Endothelial cell of umbilical vein (primary cell): ENCODE data around the gene COLQ. TPM values are rescaled to one million over a fixed set of nuclear protein-coding genes. Genes with fewer than 3 reads are reported as not detected.

Experiments used
- BruUV-seq: library from RNA; stranded (reverse); fragments of 400-500 nt; replicated peaks from 2 replicates; lab custom pipeline; 2021; lab: Mats Ljungman, UMichigan
- CTCF ChIA-PET: fragments of 300-600, 350-600 bp; sonication (Branson Sonifier 250); formaldehyde crosslinking; loops from one replicate; lab custom pipeline; 2021; ENCODE audit warnings: antibody characterized with exemption, inconsistent platforms; lab: Charles Lee
- POLR2A ChIA-PET: fragments of 300-600, 350-600 bp; sonication (Branson Sonifier 250); formaldehyde crosslinking; loops from one replicate; lab custom pipeline; 2021; ENCODE audit warnings: antibody characterized with exemption, inconsistent platforms; lab: Charles Lee
- DNase-seq: peaks from one replicate; pipeline ENCODE4 v3.0.0-alpha.2; 2011; ENCODE audit warnings: low read depth, low spot score
- FAIRE-seq: peaks from 2 replicates; lab custom pipeline; 2011; peaks lifted over from hg19 to GRCh38; lab: Jason Lieb, UNC
- H2AFZ ChIP-seq: 2 replicates; pipeline ENCODE4 v1.6.0; 2012; ENCODE audit warnings: low read depth, low read length, control low read depth, inconsistent platforms
- H3K27ac ChIP-seq: 2 replicates; pipeline ENCODE4 v1.5.1; 2011; ENCODE audit warnings: low read depth, mild to moderate bottlenecking, control low read depth, low read length, moderate library complexity; ENCODE audit not compliant: insufficient read depth
- H3K27me3 ChIP-seq, 2 experiments: 2 replicates each; pipeline versions ENCODE4 v1.6.0 to v1.6.1; 2011; ENCODE audit warnings: low read length in 2 of 2, mixed read lengths in 1 of 2; ENCODE audit not compliant: control insufficient read depth in 2 of 2, insufficient read depth in 2 of 2
- H3K36me3 ChIP-seq, 2 experiments: 2 replicates in 1 of 2; 3 replicates in 1 of 2; pipeline ENCODE4 v1.5.1; 2011; ENCODE audit warnings: low read length in 2 of 2, mild to moderate bottlenecking in 1 of 2, moderate library complexity in 1 of 2; ENCODE audit not compliant: control insufficient read depth in 2 of 2, insufficient read depth in 2 of 2; ENCODE audit errors: extremely low read depth in 1 of 2
- H3K4me1 ChIP-seq: 3 replicates; pipeline ENCODE4 v1.5.1; 2011; ENCODE audit warnings: mild to moderate bottlenecking, low read length; ENCODE audit not compliant: control insufficient read depth, insufficient read depth; ENCODE audit errors: extremely low read depth
- H3K4me2 ChIP-seq: 2 replicates; pipeline ENCODE4 v1.6.1; 2011; ENCODE audit warnings: low read length, control low read depth, mixed read lengths; ENCODE audit not compliant: insufficient read depth
- H3K4me3 ChIP-seq, 3 experiments: fragments of 200-600 bp in 1 of 3; sonication (generic), shearing (Covaris generic) in 1 of 3; replicated peaks in 1 of 3; 2 replicates each; pipeline ENCODE4 v1.5.1; 2011 to 2016; ENCODE audit warnings: control low read depth in 3 of 3, low read length in 3 of 3, mild to moderate bottlenecking in 2 of 3, inconsistent platforms in 1 of 3, low read depth in 1 of 3, moderate library complexity in 1 of 3; ENCODE audit not compliant: insufficient read depth in 1 of 3
- H3K79me2 ChIP-seq: 2 replicates; pipeline ENCODE4 v1.6.0; 2012; ENCODE audit warnings: low read length, inconsistent platforms; ENCODE audit not compliant: control insufficient read depth, insufficient read depth
- H3K9ac ChIP-seq: replicated peaks from 2 replicates; pipeline ENCODE3; 2011; ENCODE audit warnings: low read length, control low read depth; ENCODE audit not compliant: insufficient read depth; ENCODE audit errors: extremely low read depth
- H3K9me1 ChIP-seq: replicated peaks from 3 replicates; pipeline ENCODE4 v1.6.0; 2011; ENCODE audit warnings: mild to moderate bottlenecking, low read length; ENCODE audit not compliant: control insufficient read depth, insufficient read depth; ENCODE audit errors: extremely low read depth
- H3K9me3 ChIP-seq: replicated peaks from 2 replicates; pipeline ENCODE4 v1.5.1; 2012; ENCODE audit warnings: low read length, inconsistent platforms; ENCODE audit not compliant: control insufficient read depth, insufficient read depth
- H4K20me1 ChIP-seq: replicated peaks from 2 replicates; pipeline ENCODE3; 2011; ENCODE audit warnings: mild to moderate bottlenecking, low read length; ENCODE audit not compliant: control insufficient read depth, insufficient read depth; ENCODE audit errors: extremely low read depth
- EZH2 ChIP-seq: IDR thresholded peaks from 2 replicates; pipeline ENCODE4 v1.6.1; 2012; ENCODE audit warnings: borderline replicate concordance, low read depth, mild to moderate bottlenecking, moderate library complexity, low read length, inconsistent platforms; ENCODE audit not compliant: severe bottlenecking
- FOS ChIP-seq: IDR thresholded peaks from 2 replicates; pipeline ENCODE4 v1.6.1; 2011; ENCODE audit warnings: mild to moderate bottlenecking, low read length, moderate library complexity, borderline replicate concordance; ENCODE audit not compliant: insufficient read depth
- GATA2 ChIP-seq: IDR thresholded peaks from 2 replicates; pipeline ENCODE4 v1.7.0; 2011; ENCODE audit warnings: low read depth, mild to moderate bottlenecking, moderate library complexity, mixed read lengths, low read length; ENCODE audit not compliant: insufficient read length, insufficient read depth
- JUN ChIP-seq: IDR thresholded peaks from 2 replicates; pipeline ENCODE4 v1.6.1; 2011; ENCODE audit warnings: borderline replicate concordance, low read depth; ENCODE audit not compliant: insufficient read length, insufficient read depth
- MYC ChIP-seq: IDR thresholded peaks from one replicate; pipeline ENCODE4 v1.6.1; 2011; ENCODE audit warnings: mild to moderate bottlenecking, low read depth, low read length
- POLR2A ChIP-seq: IDR thresholded peaks from 2 replicates; pipeline ENCODE4 v1.6.1; 2012; ENCODE audit warnings: low read depth, mild to moderate bottlenecking, control low read depth, low read length
- POLR2AphosphoS5 ChIP-seq: IDR thresholded peaks from 2 replicates; pipeline ENCODE4 v1.6.1; 2012; ENCODE audit warnings: low read depth, mild to moderate bottlenecking, control low read depth, low read length, moderate library complexity; ENCODE audit not compliant: insufficient read depth
- dilution Hi-C: fragments of 300-500 bp; cut with MboI; formaldehyde crosslinking; loops from one replicate; pipeline ENCODE4 v1.15.0; 2019; ENCODE audit warnings: low sequenced_read_pairs; ENCODE audit not compliant: extremely low pct_ligation_motif_present
- intact Hi-C: fragments of 100-400 bp; cut with micrococcal nuclease; formaldehyde crosslinking; loops from one replicate; pipeline ENCODE4 v1.10.0; 2022
- polyA plus RNA-seq, 4 experiments: library from polyadenylated mRNA; depleted of rRNA in 3 of 4; stranded (reverse) in 3 of 4; unstranded in 1 of 4; fragments of >200 nt; gene quantifications; 2 replicates each; pipeline versions ENCODE4 v1.2.1 to v1.2.3, GENCODE V29; 2011 to 2012; ENCODE audit warnings: missing spikeins in 1 of 4
- total RNA-seq: library from RNA; stranded (reverse); gene quantifications from 2 replicates; pipeline ENCODE4 v1.2.3, GENCODE V29; 2021
- TF ChIP-seq, protein P1 (sequence below): IDR thresholded peaks from 2 replicates; pipeline ENCODE4 v1.6.1; 2011; ENCODE audit not compliant: insufficient read depth, insufficient read length
- TF ChIP-seq, protein P2 (sequence below), 2 donors: IDR thresholded peaks; 1 replicate in 1 of 2; 2 replicates in 1 of 2; pipeline ENCODE4 v1.5.1; 2011; ENCODE audit warnings: low read length in 2 of 2, mild to moderate bottlenecking in 2 of 2, moderate library complexity in 2 of 2, control low read depth in 1 of 2, inconsistent platforms in 1 of 2, low read depth in 1 of 2; ENCODE audit not compliant: insufficient read depth in 1 of 2; ENCODE audit errors: extremely low read depth in 1 of 2

COLQ gene
- total and polyA plus RNA-seq, 2 donors (not counting 3 experiments of a cell fraction or from before 2014, with no cell fraction given): 2.0 to 2.3 TPM

DNA sequence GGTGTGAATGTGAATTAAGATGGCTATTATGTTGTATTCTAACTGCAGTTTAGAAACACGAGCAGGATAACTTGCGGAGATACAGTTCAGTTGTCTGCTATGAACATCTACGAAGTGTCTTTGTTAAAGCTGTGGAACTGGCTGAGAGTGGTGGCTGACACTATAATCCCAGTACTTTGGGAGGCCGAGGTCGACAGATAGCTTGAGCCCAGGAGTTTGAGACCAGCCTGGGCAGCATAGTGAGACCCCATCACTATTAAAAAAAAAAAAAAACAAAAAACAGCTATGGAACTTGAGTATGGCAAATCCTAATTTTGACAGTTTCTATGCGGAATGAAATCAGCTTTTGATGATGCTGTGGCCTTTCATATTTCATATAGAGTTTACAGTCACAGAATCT is 92.4 kb downstream of the COLQ start:
- CTCF ChIA-PET: interaction anchor here (1.0 to 2.2 kb wide), 2 partner anchors 24 to 161 kb away, joined by 3 to 8 read pairs; no protein-coding TSS in a partner anchor
- Histone ChIP-seq H3K27me3 (no peaks in the 10 kb centered on the region), H3K9me1 (no peaks in the 10 kb centered on the region), H3K9me3 (no peaks in the 10 kb centered on the region), H3K79me2 (peaks cover 47% of the 10 kb centered on the region), H3K4me3 (peak overlapping the region in 1 of 3 experiments; percentile 86), H4K20me1 (no peaks in the 10 kb centered on the region), H3K27ac (no peak overlapping the region), H3K4me1 (peaks cover 17% of the 10 kb centered on the region), H3K4me2 (peak overlapping the region; percentile 95), H2AFZ (no peak overlapping the region), H3K36me3 (peaks cover 3 to 5% of the 10 kb centered on the region in 2 experiments), H3K9ac (no peak overlapping the region)
- POLR2A ChIA-PET: no interaction called here
- dilution Hi-C loops (no loop called here), intact Hi-C loops (loop anchor here (5.0 kb wide), 1 partner anchor 383 kb away; no protein-coding TSS in a partner anchor)
- peak; percentile 56 for FAIRE-seq
- BruUV-seq: no TSS peak
- DNase-seq: no peak
- no peak for TF ChIP-seq POLR2AphosphoS5
- TF ChIP-seq GATA2: no peak
- TF ChIP-seq MYC: no peak
- TF ChIP-seq, protein P1, sequence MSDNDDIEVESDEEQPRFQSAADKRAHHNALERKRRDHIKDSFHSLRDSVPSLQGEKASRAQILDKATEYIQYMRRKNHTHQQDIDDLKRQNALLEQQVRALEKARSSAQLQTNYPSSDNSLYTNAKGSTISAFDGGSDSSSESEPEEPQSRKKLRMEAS: no peak
- TF ChIP-seq EZH2: no peak
- no peak for TF ChIP-seq FOS
- TF ChIP-seq, protein P2, sequence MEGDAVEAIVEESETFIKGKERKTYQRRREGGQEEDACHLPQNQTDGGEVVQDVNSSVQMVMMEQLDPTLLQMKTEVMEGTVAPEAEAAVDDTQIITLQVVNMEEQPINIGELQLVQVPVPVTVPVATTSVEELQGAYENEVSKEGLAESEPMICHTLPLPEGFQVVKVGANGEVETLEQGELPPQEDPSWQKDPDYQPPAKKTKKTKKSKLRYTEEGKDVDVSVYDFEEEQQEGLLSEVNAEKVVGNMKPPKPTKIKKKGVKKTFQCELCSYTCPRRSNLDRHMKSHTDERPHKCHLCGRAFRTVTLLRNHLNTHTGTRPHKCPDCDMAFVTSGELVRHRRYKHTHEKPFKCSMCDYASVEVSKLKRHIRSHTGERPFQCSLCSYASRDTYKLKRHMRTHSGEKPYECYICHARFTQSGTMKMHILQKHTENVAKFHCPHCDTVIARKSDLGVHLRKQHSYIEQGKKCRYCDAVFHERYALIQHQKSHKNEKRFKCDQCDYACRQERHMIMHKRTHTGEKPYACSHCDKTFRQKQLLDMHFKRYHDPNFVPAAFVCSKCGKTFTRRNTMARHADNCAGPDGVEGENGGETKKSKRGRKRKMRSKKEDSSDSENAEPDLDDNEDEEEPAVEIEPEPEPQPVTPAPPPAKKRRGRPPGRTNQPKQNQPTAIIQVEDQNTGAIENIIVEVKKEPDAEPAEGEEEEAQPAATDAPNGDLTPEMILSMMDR (IDR thresholded peaks at IDR 0.05; ENCODE audit: extremely low read depth in 1 of 2, insufficient read depth in 1 of 2, low read depth in 1 of 2, low read length in 2 of 2): no peak
- TF ChIP-seq POLR2A: no peak
- TF ChIP-seq JUN: no peak
